Mesenchymal stem cell (in vitro differentiated cells and primary cell): ENCODE measurements around the gene MFSD6L.

Experiments used
- DNase-seq: peaks from one replicate; pipeline ENCODE4 v3.0.0-alpha.2; 2013
- H2AFZ ChIP-seq: one replicate; pipeline ENCODE4 v1.6.1; 2013; ENCODE audit warnings: low read depth, mild to moderate bottlenecking, control low read depth, inconsistent platforms, low read length, moderate library complexity
- H2AK5ac ChIP-seq: 2 replicates; pipeline ENCODE4 v1.6.1; 2013; ENCODE audit warnings: low read length, moderate library complexity, mild to moderate bottlenecking, inconsistent platforms; ENCODE audit not compliant: severe bottlenecking
- H2BK120ac ChIP-seq: one replicate; pipeline ENCODE4 v1.6.1; 2013; ENCODE audit warnings: low read depth, mild to moderate bottlenecking, inconsistent platforms, low read length, moderate library complexity
- H2BK12ac ChIP-seq, 2 experiments: one replicate each; pipeline ENCODE4 v1.6.1; 2013; ENCODE audit warnings: inconsistent platforms in 2 of 2, low read length in 2 of 2, mild to moderate bottlenecking in 2 of 2, moderate library complexity in 2 of 2, control low read depth in 1 of 2
- H2BK15ac ChIP-seq: one replicate; pipeline ENCODE4 v1.6.1; 2013; ENCODE audit warnings: mild to moderate bottlenecking, low read depth, inconsistent platforms; ENCODE audit not compliant: poor library complexity, severe bottlenecking
- H2BK5ac ChIP-seq: 2 replicates; pipeline ENCODE4 v1.6.1; 2013; ENCODE audit warnings: low read depth, mild to moderate bottlenecking, low read length, control low read depth, inconsistent platforms; ENCODE audit not compliant: poor library complexity, severe bottlenecking
- H3K14ac ChIP-seq, 2 experiments: one replicate each; pipeline ENCODE4 v1.6.1; 2013; ENCODE audit warnings: inconsistent platforms in 2 of 2, low read length in 2 of 2, control low read depth in 1 of 2, mild to moderate bottlenecking in 1 of 2, moderate library complexity in 1 of 2
- H3K18ac ChIP-seq, 2 experiments: one replicate each; pipeline ENCODE4 v1.6.1; 2013; ENCODE audit warnings: inconsistent platforms in 2 of 2, low read length in 2 of 2, control low read depth in 1 of 2, low read depth in 1 of 2, mild to moderate bottlenecking in 1 of 2
- H3K23ac ChIP-seq, 2 experiments: one replicate each; pipeline ENCODE4 v1.6.1; 2013; ENCODE audit warnings: inconsistent platforms in 2 of 2, low read length in 2 of 2, mild to moderate bottlenecking in 2 of 2, moderate library complexity in 2 of 2, control low read depth in 1 of 2
- H3K27ac ChIP-seq: 2 replicates; pipeline ENCODE4 v1.5.1; 2013; ENCODE audit warnings: mild to moderate bottlenecking, moderate library complexity, low read length, control low read depth, inconsistent platforms; ENCODE audit not compliant: poor library complexity, severe bottlenecking
- H3K27me3 ChIP-seq, 2 experiments: 2 replicates each; pipeline versions ENCODE4 v1.6.1 to v1.7.0; 2013; ENCODE audit warnings: low read length in 2 of 2, mild to moderate bottlenecking in 2 of 2, moderate library complexity in 2 of 2, control low read depth in 1 of 2, inconsistent platforms in 1 of 2; ENCODE audit not compliant: control insufficient read depth in 1 of 2, insufficient read depth in 1 of 2
- H3K36me3 ChIP-seq, 2 experiments: 2 replicates each; pipeline versions ENCODE4 v1.6.1 to v1.7.0; 2013; ENCODE audit warnings: low read length in 2 of 2, control low read depth in 1 of 2, inconsistent platforms in 1 of 2, low read depth in 1 of 2, mild to moderate bottlenecking in 1 of 2; ENCODE audit not compliant: insufficient read depth in 2 of 2, control insufficient read depth in 1 of 2
- H3K4ac ChIP-seq, 2 experiments: one replicate each; pipeline ENCODE4 v1.6.1; 2013; ENCODE audit warnings: inconsistent platforms in 2 of 2, low read length in 2 of 2, mild to moderate bottlenecking in 2 of 2, moderate library complexity in 2 of 2, control low read depth in 1 of 2, low read depth in 1 of 2
- H3K4me1 ChIP-seq: 2 replicates; pipeline ENCODE4 v1.6.1; 2013; ENCODE audit warnings: low read depth, low read length, control low read depth; ENCODE audit not compliant: control insufficient read depth, insufficient read depth
- H3K4me2 ChIP-seq: 2 replicates; pipeline ENCODE4 v1.6.1; 2013; ENCODE audit warnings: low read length, mild to moderate bottlenecking, inconsistent platforms; ENCODE audit not compliant: poor library complexity, severe bottlenecking
- H3K4me3 ChIP-seq, 2 experiments: 2 replicates each; pipeline versions ENCODE4 v1.5.1 to v1.7.0; 2013; ENCODE audit warnings: low read length in 2 of 2, mild to moderate bottlenecking in 2 of 2, control low read depth in 1 of 2, low read depth in 1 of 2; ENCODE audit not compliant: insufficient read depth in 1 of 2
- H3K79me1 ChIP-seq: replicated peaks from 2 replicates; pipeline ENCODE4 v1.6.1; 2013; ENCODE audit warnings: mild to moderate bottlenecking, control low read depth, low read length, inconsistent platforms; ENCODE audit not compliant: poor library complexity, severe bottlenecking
- H3K9ac ChIP-seq: 2 replicates; pipeline ENCODE4 v1.7.0; 2013; ENCODE audit warnings: mild to moderate bottlenecking, low read length, moderate library complexity
- H3K9me3 ChIP-seq: 2 replicates; pipeline ENCODE4 v1.7.0; 2013; ENCODE audit warnings: mild to moderate bottlenecking, low read length; ENCODE audit not compliant: control insufficient read depth
- H4K8ac ChIP-seq: one replicate; pipeline ENCODE4 v1.6.1; 2013; ENCODE audit warnings: inconsistent platforms, mild to moderate bottlenecking, low read length, moderate library complexity
- H4K91ac ChIP-seq: one replicate; pipeline ENCODE4 v1.6.1; 2013; ENCODE audit warnings: mild to moderate bottlenecking, low read length, inconsistent platforms
- WGBS: methylation state at CpG from one replicate; pipeline ENCODE4 v1.1.7; 2013; ENCODE audit warnings: mixed read lengths; 5-methylcytosine and 5-hydroxymethylcytosine counted together

MFSD6L gene

DNA sequence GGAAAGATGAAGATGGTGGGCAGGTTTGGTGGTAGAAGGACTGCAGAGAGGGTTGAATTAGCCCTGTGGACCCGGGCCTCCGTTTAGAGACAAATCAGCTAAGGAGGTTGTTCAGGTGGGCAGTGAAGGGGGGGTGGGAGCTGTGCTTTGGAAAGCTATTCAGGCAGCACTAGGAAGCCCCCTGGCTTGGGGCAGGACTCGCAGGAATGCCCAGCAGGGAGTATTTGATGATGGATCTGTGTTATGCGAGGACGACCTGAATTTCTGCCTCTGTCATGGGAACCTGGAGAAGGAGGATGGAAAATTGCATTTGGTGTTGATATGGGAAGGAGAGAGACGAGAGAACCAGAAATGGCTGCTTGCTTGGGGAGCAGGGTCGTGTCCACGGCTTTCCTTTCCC lies 44.3 kb downstream of the MFSD6L start:
- no peak overlapping the region for H2BK15ac ChIP-seq
- DNase-seq: no peak
- no peaks in the 10 kb centered on the region for H3K9me3 ChIP-seq
- no peaks in the 10 kb centered on the region for H3K4me1 ChIP-seq
- no peak overlapping the region for H2AFZ ChIP-seq
- H3K18ac ChIP-seq: no peak overlapping the region
- H3K9ac ChIP-seq: no peak overlapping the region
- no peak overlapping the region for H2BK12ac ChIP-seq
- H3K27ac ChIP-seq: no peak overlapping the region
- H3K23ac ChIP-seq: no peak overlapping the region
- H2AK5ac ChIP-seq: no peak overlapping the region
- peaks cover 40 to 62% of the 10 kb centered on the region in 2 experiments for H3K27me3 ChIP-seq
- H2BK5ac ChIP-seq: no peak overlapping the region
- H3K4me2 ChIP-seq: no peak overlapping the region
- H3K14ac ChIP-seq: no peak overlapping the region
- H3K79me1 ChIP-seq: no peaks in the 10 kb centered on the region
- H2BK120ac ChIP-seq: no peak overlapping the region
- no peak overlapping the region for H3K4ac ChIP-seq
- WGBS: 68% methylated on average over 8 of the region's 8 CpGs
- H4K8ac ChIP-seq: no peak overlapping the region
- no peak overlapping the region for H3K4me3 ChIP-seq
- H4K91ac ChIP-seq: no peak overlapping the region
- no peaks in the 10 kb centered on the region for H3K36me3 ChIP-seq

DNA sequence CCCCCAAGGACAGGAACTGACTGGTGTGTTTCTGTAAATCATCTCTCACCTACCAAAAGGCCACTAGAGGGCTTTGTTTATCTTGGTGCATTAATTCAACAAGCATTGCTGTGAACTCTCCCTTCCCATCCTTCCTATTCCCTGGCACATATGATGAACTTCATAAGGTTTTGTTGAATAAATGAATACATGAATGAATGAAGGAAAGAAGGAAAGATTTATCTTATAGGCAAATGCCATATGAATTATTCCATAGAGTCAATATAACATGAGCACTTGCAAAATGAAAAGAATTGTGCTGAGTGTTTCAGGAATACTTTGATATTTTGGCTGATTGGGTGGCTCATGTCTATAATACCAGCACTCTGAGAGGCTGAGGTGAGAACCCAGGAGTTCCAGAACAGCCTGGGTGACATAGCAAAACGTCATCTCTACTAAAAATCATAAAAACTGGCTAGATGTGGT lies 45.2 kb downstream of the MFSD6L start:
- Histone ChIP-seq H3K9ac (no peak overlapping the region), H2AK5ac (no peak overlapping the region), H3K4me3 (no peak overlapping the region), H3K27ac (no peak overlapping the region), H3K4me2 (no peak overlapping the region), H2BK15ac (no peak overlapping the region), H3K14ac (no peak overlapping the region), H3K9me3 (no peaks in the 10 kb centered on the region), H2BK12ac (no peak overlapping the region), H2AFZ (no peak overlapping the region), H3K4ac (no peak overlapping the region), H3K18ac (no peak overlapping the region), H3K27me3 (peaks cover 34 to 53% of the 10 kb centered on the region in 2 experiments), H4K8ac (no peak overlapping the region), H3K4me1 (no peaks in the 10 kb centered on the region), H2BK120ac (no peak overlapping the region), H3K23ac (no peak overlapping the region), H4K91ac (no peak overlapping the region), H3K36me3 (no peaks in the 10 kb centered on the region), H3K79me1 (no peaks in the 10 kb centered on the region), H2BK5ac (no peak overlapping the region)
- peak; percentile 7 for DNase-seq
- WGBS: no CpG with 5 or more reads among the region's 1 CpG

DNA sequence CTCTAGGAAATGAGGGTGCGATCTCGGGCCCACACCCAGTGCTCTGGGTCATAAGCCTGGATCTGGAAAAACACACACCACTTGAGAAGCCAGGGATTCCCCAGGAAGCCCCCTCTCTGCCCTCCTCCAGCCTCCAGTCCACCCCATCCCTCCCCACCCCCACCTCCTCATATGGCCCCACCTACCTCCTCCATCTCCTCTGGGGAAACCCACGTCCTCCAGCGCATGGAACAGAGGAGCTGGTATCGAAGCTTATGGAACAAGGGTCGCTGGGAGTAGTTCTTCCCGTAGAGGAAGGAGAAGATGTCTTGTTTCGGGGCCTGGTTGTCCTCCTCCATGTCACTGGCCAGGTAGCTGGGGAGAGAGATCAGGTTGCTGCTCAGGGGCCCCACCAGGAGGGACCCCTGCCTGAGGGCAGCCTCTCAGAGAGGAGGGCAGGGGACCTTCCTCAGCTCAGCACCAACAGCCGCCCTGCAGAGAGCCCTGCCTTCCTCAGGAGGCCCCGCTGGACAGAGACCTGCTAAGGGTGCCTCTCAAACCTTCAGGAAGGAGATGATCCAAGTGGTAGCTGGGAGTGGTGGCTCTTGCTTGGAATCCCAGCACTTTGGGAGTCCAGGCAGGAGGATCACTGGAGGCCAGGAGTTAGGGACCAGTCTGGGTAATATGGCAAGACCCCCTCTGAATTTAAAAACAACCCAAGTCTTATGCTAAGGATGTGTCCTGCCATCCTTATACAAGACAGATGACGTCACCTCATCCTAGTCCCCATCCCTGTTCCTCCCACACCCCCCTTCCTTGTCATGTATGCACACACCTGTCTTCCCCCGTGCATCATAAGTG lies 45.8 kb downstream of the MFSD6L start:
- H4K91ac ChIP-seq: no peak overlapping the region
- no peaks in the 10 kb centered on the region for H3K36me3 ChIP-seq
- no peak overlapping the region for H2BK5ac ChIP-seq
- no peak overlapping the region for H2AK5ac ChIP-seq
- H2BK15ac ChIP-seq: no peak overlapping the region
- H3K4me3 ChIP-seq: no peak overlapping the region
- DNase-seq: no peak
- no peak overlapping the region for H4K8ac ChIP-seq
- H3K4ac ChIP-seq: no peak overlapping the region
- H3K27ac ChIP-seq: no peak overlapping the region
- H3K4me1 ChIP-seq: no peaks in the 10 kb centered on the region
- no peak overlapping the region for H2BK120ac ChIP-seq
- H2BK12ac ChIP-seq: no peak overlapping the region
- H3K79me1 ChIP-seq: no peaks in the 10 kb centered on the region
- no peaks in the 10 kb centered on the region for H3K9me3 ChIP-seq
- no peak overlapping the region for H3K18ac ChIP-seq
- no peak overlapping the region for H2AFZ ChIP-seq
- H3K14ac ChIP-seq: no peak overlapping the region
- peaks cover 28 to 52% of the 10 kb centered on the region in 2 experiments for H3K27me3 ChIP-seq
- H3K23ac ChIP-seq: no peak overlapping the region
- H3K9ac ChIP-seq: no peak overlapping the region
- WGBS: 86% methylated on average over 12 of the region's 12 CpGs
- H3K4me2 ChIP-seq: no peak overlapping the region

DNA sequence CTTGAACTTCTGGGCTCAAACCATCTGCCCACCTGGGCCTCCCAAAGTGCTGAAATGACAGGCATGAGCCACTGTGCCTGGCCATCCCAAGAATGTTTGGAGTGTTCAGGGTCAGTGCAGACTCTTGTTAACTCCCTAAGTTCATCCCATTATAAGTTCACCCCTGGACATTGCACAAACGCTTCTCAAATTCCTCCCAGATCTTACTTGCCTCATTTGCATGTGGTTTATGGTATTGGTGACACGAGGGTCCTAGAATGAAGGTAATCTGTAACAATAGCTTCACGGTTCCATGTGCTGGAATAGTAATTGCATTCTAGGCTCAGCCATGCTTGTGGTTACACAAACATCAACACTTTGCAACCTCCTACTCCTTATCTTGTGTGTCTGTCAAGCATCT lies 49.5 kb downstream of the MFSD6L start:
- Histone ChIP-seq H2AFZ (no peak overlapping the region), H2BK15ac (no peak overlapping the region), H4K8ac (no peak overlapping the region), H3K4ac (no peak overlapping the region), H2AK5ac (no peak overlapping the region), H4K91ac (no peak overlapping the region), H3K27ac (no peak overlapping the region), H3K36me3 (no peaks in the 10 kb centered on the region), H3K14ac (no peak overlapping the region), H3K9ac (no peak overlapping the region), H3K4me1 (peaks cover 8% of the 10 kb centered on the region), H2BK12ac (no peak overlapping the region), H2BK5ac (no peak overlapping the region), H3K27me3 (peaks cover 19 to 38% of the 10 kb centered on the region in 2 experiments), H3K18ac (no peak overlapping the region), H3K4me3 (no peak overlapping the region), H3K9me3 (no peaks in the 10 kb centered on the region), H3K4me2 (no peak overlapping the region), H2BK120ac (no peak overlapping the region), H3K23ac (no peak overlapping the region), H3K79me1 (no peaks in the 10 kb centered on the region)
- WGBS: 87% methylated on average over 2 of the region's 3 CpGs
- no peak for DNase-seq
